ENCODE data around the gene NPHP4. TPM values are rescaled to one million over a fixed set of nuclear protein-coding genes. Genes with fewer than 3 reads are reported as not detected.

NPHP4 gene
- polyA plus RNA-seq, 3 donors from 2014 or later, result 0.59 to 1.4 (median 1.00) TPM

DNA sequence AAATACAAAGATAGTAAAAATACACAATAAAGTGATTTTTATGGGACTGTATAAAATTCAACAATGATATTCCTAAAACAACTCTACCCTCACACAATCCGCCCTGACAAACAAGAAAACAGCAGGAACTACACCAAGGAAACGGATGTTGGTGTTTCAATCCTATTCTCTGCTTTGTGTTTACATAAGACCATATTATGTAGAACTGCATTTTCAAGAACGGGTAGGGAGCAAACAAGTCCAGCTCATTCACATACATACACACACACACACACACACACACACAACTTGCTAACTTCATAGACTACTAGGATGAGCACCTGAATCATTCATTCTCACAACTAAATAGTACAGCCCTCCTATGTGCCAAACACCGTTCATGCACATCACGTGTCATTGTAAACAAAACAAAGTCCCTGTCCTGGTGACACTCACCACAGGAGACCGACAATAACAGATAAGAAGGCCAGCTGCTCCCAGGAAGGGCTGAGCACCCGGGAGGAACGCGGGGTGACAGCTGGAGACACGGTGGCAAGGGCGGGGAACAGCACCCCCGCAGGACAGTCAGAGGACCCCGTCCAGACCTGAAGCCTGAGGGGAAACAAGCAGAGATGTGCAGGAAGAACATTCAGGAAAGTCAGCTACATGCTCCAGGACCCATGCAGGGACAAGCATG is 43.0 kb downstream of the NPHP4 start:
- no peak overlapping the region for H3K27ac Mint-ChIP-seq
- no peak for DNase-seq
- no peak overlapping the region for H3K4me3 Mint-ChIP-seq
- no peaks in the 10 kb centered on the region for H3K9me3 Mint-ChIP-seq
- peaks cover 0 to under 1% of the 10 kb centered on the region in 2 donors for H3K4me1 Mint-ChIP-seq
- peaks cover 0 to 2% (median 0%) of the 10 kb centered on the region in 3 donors for H3K27me3 Mint-ChIP-seq (ENCODE audit: low read depth in 3 of 3)
- H3K36me3 Mint-ChIP-seq, result peaks cover 3 to 9% (median 5%) of the 10 kb centered on the region in 3 donors

DNA sequence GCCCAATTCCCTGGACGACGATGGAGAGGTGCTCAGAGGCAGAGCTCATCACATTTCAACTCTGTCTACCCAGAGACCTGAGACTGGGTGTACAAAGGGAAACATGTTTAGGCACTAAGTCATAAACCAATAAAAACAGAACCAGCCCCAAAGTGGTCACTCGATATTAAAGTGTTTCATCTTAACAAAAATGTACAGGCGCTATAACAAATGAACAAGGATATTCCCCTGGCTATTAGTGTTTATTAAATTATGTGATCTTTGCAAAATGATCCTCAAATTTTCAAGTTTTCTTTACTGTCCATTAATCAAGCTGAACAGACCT is 43.6 kb downstream of the NPHP4 start:
- Mint-ChIP-seq H3K9me3 (no peaks in the 10 kb centered on the region), H3K4me3 (no peak overlapping the region), H3K4me1 (no peaks in the 10 kb centered on the region), H3K27me3 (ENCODE audit: low read depth in 3 of 3) (peaks cover 0 to 2% (median 0%) of the 10 kb centered on the region in 3 donors), H3K27ac (no peak overlapping the region), H3K36me3 (peaks cover 0 to 9% (median 2%) of the 10 kb centered on the region in 3 donors)
- no peak for DNase-seq

DNA sequence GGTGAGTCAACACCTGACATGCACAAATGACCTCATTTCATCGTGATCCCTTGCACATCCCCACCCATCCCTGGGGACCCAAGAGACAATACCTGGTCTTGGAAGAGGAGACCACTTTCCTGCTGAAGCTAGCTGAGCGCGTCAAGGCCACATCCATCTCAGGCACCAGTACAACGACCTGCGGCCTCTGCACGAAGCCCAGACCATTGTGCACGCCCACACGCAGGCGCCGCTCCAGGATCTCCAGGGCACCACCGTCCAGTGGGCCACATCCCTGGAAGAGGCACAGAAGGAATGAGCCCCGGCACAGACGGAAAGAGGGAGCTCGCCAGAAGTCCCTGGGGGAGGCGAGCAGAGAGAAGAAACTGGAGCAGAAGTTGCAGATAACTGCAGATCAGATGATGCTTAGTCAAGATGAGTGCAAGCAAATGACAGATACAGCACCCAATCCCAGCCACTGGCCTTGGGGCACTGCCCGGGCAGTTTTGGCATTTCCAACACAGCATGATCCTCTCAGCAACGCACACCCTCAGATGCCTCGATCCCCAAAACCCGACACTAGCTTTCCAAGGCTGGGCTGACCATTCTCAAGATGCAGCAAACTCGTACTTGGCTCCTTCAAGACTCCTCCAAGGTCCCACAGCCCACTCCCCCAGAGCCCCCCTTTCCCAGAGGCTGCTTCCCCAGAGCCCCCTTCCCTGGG is 44.1 kb downstream of the NPHP4 start:
- Mint-ChIP-seq H3K4me3 (no peak overlapping the region), H3K9me3 (no peaks in the 10 kb centered on the region), H3K27me3 (ENCODE audit: low read depth in 3 of 3) (peaks cover 0 to 2% (median 0%) of the 10 kb centered on the region in 3 donors), H3K4me1 (no peaks in the 10 kb centered on the region), H3K27ac (no peak overlapping the region), H3K36me3 (peaks cover 0 to 9% (median 0%) of the 10 kb centered on the region in 3 donors)
- DNase-seq, result no peak

DNA sequence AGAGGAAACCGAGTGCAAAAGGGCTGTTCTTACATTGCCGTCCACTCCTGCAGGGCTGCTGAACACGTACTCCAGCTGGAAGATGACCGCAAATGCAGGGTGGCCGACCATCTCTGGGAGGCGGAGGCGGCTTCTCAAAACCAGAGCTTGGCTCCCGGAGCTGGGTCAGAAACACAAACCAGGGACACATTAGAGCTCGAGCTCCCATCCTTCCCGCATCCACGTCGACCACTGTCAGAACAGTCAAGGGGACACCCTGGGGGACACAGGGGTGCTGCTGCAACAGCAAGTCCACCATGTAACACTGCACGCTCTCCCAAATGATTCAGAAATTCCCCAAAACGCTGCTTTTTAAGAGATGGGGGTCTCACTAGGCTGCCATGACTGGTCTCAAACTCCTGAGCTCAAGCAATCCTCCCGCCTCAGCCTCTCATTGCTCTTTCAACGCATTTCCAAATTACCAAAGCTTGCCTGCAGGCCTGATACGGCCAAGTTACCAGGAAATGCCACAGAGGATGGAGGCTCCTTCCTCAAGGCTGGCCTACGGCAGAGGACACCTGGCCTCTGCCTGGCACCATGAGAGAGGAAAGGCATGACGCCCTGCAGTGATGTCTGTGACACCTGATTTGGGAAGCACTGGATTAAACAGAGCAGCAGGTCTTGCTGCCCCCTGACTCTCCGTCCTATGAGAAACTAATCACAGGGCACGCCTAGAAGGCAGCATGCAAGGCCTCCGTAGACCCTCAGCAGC is 45.0 kb downstream of the NPHP4 start:
- Mint-ChIP-seq H3K4me3 (no peak overlapping the region), H3K27ac (no peak overlapping the region), H3K9me3 (no peaks in the 10 kb centered on the region), H3K36me3 (peaks cover 0 to 9% (median 0%) of the 10 kb centered on the region in 3 donors), H3K27me3 (ENCODE audit: low read depth in 3 of 3) (peaks cover 0 to 2% (median 0%) of the 10 kb centered on the region in 3 donors), H3K4me1 (no peaks in the 10 kb centered on the region)
- DNase-seq, result no peak

DNA sequence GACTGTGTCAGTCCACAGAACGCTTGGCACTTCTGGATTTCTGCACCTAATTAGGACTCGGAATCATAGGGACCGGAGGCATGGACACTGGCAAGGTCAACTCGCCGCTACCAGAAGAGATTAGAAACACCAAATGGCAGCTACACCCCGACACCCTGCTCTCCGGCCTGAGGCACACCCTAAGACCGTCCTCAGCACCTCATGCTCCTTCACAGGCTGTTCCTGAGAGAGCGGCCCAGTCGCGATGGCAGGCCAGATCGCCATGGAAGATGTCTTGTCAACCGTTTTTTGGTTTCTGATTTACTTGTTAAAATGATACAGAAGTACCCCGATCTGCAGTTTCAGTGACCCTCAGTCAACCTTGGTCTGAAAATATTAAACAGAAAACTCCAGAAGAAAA is 46.8 kb downstream of the NPHP4 start:
- Mint-ChIP-seq H3K4me1 (no peaks in the 10 kb centered on the region), H3K4me3 (no peak overlapping the region), H3K9me3 (no peaks in the 10 kb centered on the region), H3K27me3 (ENCODE audit: low read depth in 3 of 3) (peaks cover 0 to 2% (median 0%) of the 10 kb centered on the region in 3 donors), H3K36me3 (peaks cover 0 to 11% (median 0%) of the 10 kb centered on the region in 3 donors), H3K27ac (no peak overlapping the region)
- DNase-seq, result no peak

DNA sequence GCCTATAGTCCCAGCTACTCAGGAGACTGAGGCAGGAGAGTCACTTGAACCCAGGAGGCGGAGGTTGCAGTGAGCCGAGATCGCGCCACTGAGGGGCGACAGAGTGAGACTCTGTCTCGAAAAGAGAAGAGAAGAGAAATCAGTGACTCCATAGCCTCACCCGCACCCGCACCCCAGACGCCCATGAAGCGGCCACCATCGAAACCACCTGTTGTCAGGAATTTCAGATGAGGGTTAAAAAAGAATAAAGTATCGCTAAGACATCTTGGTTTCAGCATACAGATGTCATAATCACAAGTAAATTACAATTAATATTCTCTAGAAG is 47.4 kb downstream of the NPHP4 start:
- Mint-ChIP-seq H3K4me1 (no peaks in the 10 kb centered on the region), H3K27ac (no peak overlapping the region), H3K4me3 (no peak overlapping the region), H3K9me3 (no peaks in the 10 kb centered on the region), H3K27me3 (ENCODE audit: low read depth in 3 of 3) (peaks cover 0 to 2% (median 0%) of the 10 kb centered on the region in 3 donors), H3K36me3 (peaks cover 0 to 11% (median 0%) of the 10 kb centered on the region in 3 donors)
- DNase-seq, result no peak

DNA sequence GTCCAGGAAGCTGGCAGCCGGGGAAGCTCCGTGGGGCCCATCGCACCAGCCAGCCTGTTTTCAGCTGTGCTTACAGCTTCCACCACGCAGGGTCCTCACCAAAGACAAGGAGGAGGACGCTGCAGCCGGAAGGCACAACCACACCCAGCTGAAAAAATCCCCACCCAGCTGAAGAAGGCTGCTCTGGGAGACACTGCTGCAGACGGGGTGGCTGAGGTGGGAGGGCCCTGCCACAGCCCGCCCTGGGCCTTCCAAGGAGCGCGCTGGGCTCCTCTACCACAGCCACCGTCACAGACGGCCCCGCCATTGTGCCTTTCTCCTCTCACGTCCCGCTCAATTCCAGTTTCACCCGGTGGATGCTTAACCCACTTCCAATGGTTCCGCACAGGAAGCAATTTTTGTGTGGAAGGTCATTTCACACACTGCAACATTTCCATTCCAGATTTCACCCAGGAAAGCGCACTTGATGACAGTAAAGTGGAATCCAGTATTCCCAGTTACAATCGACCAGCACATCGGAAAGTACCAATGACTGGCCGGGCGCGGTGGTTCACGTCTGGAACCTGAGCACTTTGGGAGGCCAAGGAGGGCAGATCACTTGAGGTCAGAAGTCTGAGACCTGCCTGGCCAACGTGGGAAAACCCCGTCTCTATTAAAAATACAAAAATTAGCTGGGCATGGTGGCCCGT is 47.9 kb downstream of the NPHP4 start:
- no peaks in the 10 kb centered on the region for H3K4me1 Mint-ChIP-seq
- H3K27me3 Mint-ChIP-seq (ENCODE audit: low read depth in 3 of 3), result no peaks in the 10 kb centered on the region
- no peak overlapping the region for H3K27ac Mint-ChIP-seq
- H3K9me3 Mint-ChIP-seq, result no peaks in the 10 kb centered on the region
- H3K36me3 Mint-ChIP-seq, result peaks cover 0 to 11% (median 0%) of the 10 kb centered on the region in 3 donors
- DNase-seq, result no peak
- no peak overlapping the region for H3K4me3 Mint-ChIP-seq

DNA sequence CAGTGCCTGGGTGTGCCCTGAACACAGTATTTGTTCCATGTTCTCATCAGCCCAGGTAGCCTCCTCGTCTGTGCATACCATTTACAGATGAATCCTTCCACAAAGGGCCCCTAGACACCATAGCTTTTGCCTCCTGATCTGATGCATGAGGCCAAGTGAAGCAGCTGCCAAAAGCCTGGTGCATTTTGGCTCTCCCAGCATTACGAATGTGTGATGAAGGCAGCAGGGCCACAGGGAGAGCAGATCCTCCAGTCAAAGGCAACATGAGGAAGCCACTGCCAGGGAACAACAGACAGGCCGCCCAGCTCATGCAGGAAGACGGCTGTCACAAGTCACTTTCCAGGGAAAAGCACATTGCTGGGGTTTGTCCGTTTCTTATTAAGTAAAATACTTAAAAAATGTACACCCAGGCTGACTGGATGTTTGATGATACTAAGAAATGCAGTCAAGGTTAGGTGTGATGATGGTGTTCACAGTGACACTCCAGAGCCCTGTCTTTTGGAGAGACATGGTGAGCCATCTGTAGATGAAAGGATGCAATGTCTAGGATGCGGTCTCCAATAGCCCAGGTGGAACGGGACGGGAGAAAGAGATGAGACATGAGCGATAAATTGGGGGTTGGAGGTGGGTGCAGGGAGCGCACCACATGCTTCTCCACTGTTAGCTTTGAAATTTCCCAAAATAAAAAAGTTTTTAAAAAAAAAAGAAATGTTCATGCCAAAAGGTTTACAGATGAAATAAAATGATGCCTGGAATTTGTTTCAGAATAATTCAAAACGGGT is 48.7 kb downstream of the NPHP4 start:
- no peaks in the 10 kb centered on the region for H3K27me3 Mint-ChIP-seq (ENCODE audit: low read depth in 3 of 3)
- H3K27ac Mint-ChIP-seq, result peak overlapping the region in 1 of 6 donors; percentile 69
- no peak overlapping the region for H3K4me3 Mint-ChIP-seq
- no peaks in the 10 kb centered on the region for H3K9me3 Mint-ChIP-seq
- DNase-seq, result no peak
- peaks cover 0 to 11% (median 0%) of the 10 kb centered on the region in 3 donors for H3K36me3 Mint-ChIP-seq
- no peaks in the 10 kb centered on the region for H3K4me1 Mint-ChIP-seq

DNA sequence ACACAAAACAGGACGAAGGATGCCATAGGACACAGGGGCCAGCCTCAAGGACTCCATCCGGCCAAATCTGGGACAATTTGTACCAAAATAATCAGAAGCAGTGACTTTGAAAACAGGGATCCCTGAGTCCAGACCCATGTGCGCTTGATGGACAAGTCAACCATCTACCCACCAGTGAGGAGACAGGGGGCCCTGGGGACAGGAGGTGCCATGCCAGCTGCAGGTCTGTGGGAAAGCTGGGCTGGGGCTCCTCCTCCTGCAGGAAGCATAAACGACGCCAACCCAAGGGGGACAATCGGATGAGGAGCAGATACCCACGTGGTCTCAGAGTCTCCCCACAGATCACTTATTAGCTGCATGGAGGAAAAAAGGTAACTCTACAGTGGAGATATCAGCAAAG is 50.6 kb downstream of the NPHP4 start:
- Mint-ChIP-seq H3K4me1 (no peaks in the 10 kb centered on the region), H3K4me3 (no peak overlapping the region), H3K27me3 (ENCODE audit: low read depth in 3 of 3) (no peaks in the 10 kb centered on the region), H3K36me3 (peaks cover 0 to 11% (median 4%) of the 10 kb centered on the region in 3 donors), H3K9me3 (no peaks in the 10 kb centered on the region), H3K27ac (no peak overlapping the region)
- no peak for DNase-seq

DNA sequence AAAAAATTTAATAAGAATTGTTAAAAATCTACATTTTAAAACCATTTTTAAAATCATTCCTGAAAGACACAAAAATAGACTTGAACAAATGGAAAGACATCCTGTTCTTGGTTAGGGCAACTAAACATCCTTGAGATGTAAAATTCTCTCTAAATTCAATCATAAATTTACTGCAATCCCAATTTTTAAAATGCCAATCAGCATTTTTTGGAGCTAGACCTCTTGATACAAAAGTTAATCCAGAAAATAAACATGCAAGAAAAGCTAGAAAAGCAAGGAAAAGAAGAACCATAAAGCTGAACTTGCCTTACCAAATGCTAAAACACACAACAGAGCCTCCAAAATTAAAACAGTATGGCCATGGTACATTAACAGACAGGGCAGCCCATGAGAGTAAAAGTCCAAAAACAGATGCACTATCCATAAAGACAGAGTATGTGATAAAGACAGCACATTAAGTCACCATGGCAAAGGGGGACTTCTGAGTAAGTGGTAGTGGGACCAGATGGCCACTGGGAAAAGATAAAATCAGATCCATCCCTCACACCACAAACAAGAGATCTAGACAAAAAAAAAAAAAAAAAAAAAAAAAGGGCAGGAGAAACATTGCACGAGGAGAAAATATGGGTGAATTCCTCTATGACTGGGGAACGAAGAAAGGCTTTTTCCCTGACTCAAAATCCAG is 51.4 kb downstream of the NPHP4 start:
- H3K36me3 Mint-ChIP-seq, result peaks cover 0 to 10% (median 4%) of the 10 kb centered on the region in 3 donors
- H3K4me3 Mint-ChIP-seq, result no peak overlapping the region
- no peaks in the 10 kb centered on the region for H3K9me3 Mint-ChIP-seq
- H3K27me3 Mint-ChIP-seq (ENCODE audit: low read depth in 3 of 3), result no peaks in the 10 kb centered on the region
- no peak for DNase-seq
- H3K27ac Mint-ChIP-seq, result no peak overlapping the region
- H3K4me1 Mint-ChIP-seq, result peaks cover 0 to 3% of the 10 kb centered on the region in 2 donors

DNA sequence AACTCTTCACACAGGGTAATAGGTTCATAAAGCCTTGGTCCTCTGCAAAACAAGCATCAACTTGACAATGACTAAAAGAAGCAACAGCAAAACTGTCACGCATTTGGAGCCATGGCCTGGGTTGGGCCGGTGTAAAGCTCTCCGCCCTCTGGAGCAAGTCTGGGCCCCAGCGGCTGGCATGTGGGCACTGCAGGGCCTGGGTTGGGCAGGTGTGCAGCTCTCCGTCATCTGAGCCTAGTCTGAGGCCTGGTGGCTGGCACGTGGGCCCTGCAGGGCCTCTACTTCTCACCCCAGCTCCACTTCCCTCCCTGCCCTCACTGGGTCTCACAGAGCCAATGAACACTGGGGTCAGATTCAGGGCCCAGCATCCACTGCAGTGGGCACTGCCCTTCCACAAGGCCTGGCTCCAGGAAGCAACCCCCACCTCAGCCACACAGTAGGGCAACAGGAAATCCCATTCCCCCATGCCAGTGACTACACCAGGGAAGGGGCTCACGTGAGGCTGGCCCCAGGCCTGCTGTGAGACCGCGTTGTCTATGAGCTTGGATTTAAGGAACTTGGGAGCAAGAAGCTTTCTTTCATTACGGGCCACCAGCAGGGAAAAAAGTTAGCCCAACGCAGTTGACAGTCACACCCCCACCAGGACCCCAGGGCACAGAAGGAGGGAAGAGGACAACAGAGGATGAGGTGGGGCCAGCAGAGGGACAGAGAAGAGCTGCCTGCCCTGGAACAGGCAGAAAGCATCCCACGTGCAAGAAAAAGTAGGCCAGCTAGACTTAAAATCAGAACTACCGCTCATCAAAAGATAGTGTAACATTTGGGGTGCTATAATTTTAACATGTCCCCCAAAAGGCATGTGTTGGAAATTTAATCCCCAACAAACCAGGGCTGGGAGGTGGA is 52.7 kb downstream of the NPHP4 start:
- no peak overlapping the region for H3K27ac Mint-ChIP-seq
- H3K36me3 Mint-ChIP-seq, result peaks cover 0 to 5% (median 4%) of the 10 kb centered on the region in 3 donors
- no peak overlapping the region for H3K4me3 Mint-ChIP-seq
- peaks cover 0 to 3% (median 0%) of the 10 kb centered on the region in 3 donors for H3K27me3 Mint-ChIP-seq (ENCODE audit: low read depth in 3 of 3)
- DNase-seq, result no peak
- H3K4me1 Mint-ChIP-seq, result peaks cover 0 to 3% of the 10 kb centered on the region in 2 donors
- H3K9me3 Mint-ChIP-seq, result no peaks in the 10 kb centered on the region

DNA sequence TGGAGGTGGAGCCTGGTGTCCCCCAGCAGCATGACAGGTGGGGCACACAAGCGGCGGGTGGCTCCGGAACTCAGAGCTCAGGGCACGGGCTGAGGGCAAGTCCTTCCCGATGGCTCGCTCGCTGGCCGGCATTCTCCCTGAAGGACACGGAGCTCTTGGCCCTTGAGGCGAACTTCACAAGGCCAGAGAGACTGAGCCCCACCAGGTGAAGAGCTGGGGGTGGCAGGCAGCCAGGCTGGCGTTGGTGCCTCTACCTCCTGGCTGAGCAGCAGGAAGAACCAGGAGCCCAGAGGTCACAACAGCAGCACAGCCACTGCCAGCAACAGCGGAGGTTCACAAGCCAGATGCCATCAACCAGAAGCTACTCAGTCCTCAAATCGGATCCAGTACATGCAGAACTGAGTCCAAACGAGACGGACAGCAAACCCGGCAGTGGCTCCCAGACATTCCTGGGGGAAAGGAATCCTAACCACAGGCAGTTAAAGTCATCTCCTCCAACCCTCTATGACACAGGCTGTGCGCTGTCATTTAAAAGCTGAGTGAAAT is 54.1 kb downstream of the NPHP4 start:
- Mint-ChIP-seq H3K27ac (no peak overlapping the region), H3K27me3 (ENCODE audit: low read depth in 3 of 3) (peaks cover 0 to 3% (median 0%) of the 10 kb centered on the region in 3 donors), H3K4me1 (peaks cover 0 to 3% of the 10 kb centered on the region in 2 donors), H3K4me3 (no peak overlapping the region), H3K36me3 (peaks cover 0 to 7% (median 5%) of the 10 kb centered on the region in 3 donors), H3K9me3 (no peaks in the 10 kb centered on the region)
- no peak for DNase-seq

All from immature natural killer cell (primary cell).